HepG2 (cell line): ENCODE data around the gene ZNF831. TPM values are rescaled to one million over a fixed set of nuclear protein-coding genes. Genes with fewer than 3 reads are reported as not detected.

ENCODE experiments used
- ATAC-seq: fragments of 200-7000 bp; cut with Tn5 transposase; 3 replicates; pipeline ENCODE4 v1.9.1; 2020; ENCODE audit warnings: mild to moderate bottlenecking, moderate library complexity
- BruUV-seq: library from RNA; stranded (reverse); fragments of 400-500 nt; replicated peaks from 2 replicates; lab custom pipeline; 2021; lab: Mats Ljungman, UMichigan
- CTCF ChIA-PET: fragments of 300-600 bp; formaldehyde crosslinking; extraction: SDS; loops from one replicate; lab custom pipeline; 2021; ENCODE audit warnings: low total read pairs, inconsistent platforms, low intra/inter-chr PET ratio; lab: Yijun Ruan, JAX
- POLR2A ChIA-PET: fragments of 350-600 bp; sonication (Branson Sonifier 250); formaldehyde crosslinking; loops from one replicate; lab custom pipeline; 2020; ENCODE audit warnings: antibody characterized with exemption, inconsistent platforms; lab: Yijun Ruan, JAX
- DNase-seq: peaks from one replicate; pipeline ENCODE4 v3.0.0-alpha.2; 2015; ENCODE audit warnings: low spot score
- FAIRE-seq: peaks from 3 replicates; lab custom pipeline; 2011; peaks lifted over from hg19 to GRCh38; lab: Jason Lieb, UNC
- H2AFZ ChIP-seq: one replicate; pipeline ENCODE4 v1.6.1; 2011; ENCODE audit warnings: low read length, inconsistent platforms
- H3K27ac ChIP-seq: fragments of 300-600 bp; 3 replicates; pipeline ENCODE4 v1.8.0; 2011; ENCODE audit warnings: mixed run types, mild to moderate bottlenecking, mixed read lengths, low read length, inconsistent platforms; ENCODE audit not compliant: insufficient read depth; ENCODE audit errors: extremely low read length
- H3K27me3 ChIP-seq, 2 experiments: fragments of 200-600 bp in 1 of 2; 2 replicates in 1 of 2; 3 replicates in 1 of 2; pipeline versions ENCODE4 v1.6.0 to v1.8.0; 2011; ENCODE audit warnings: low read length in 2 of 2, mild to moderate bottlenecking in 2 of 2, moderate library complexity in 2 of 2, inconsistent platforms in 1 of 2; ENCODE audit not compliant: insufficient read depth in 2 of 2, control insufficient read depth in 1 of 2
- H3K36me3 ChIP-seq, 2 experiments: fragments of 200-600 bp in 1 of 2; replicated peaks in 1 of 2; 2 replicates in 1 of 2; 3 replicates in 1 of 2; pipeline versions ENCODE4 v1.5.1 to v1.8.0; 2011; ENCODE audit warnings: low read length in 2 of 2, inconsistent platforms in 1 of 2; ENCODE audit not compliant: insufficient read depth in 2 of 2, control insufficient read depth in 1 of 2
- H3K4me1 ChIP-seq: 2 replicates; pipeline ENCODE4 v1.5.1; 2012; ENCODE audit warnings: low read length, inconsistent platforms; ENCODE audit not compliant: insufficient read depth
- H3K4me2 ChIP-seq: 2 replicates; pipeline ENCODE4 v1.6.0; 2011; ENCODE audit warnings: low read depth, low read length, inconsistent platforms
- H3K4me3 ChIP-seq, 3 experiments: fragments of 200-600 bp in 1 of 3; sonication (generic), shearing (Covaris generic) in 1 of 3; replicated peaks in 1 of 3; 2 replicates each; pipeline ENCODE4 v1.5.1; 2011 to 2016; ENCODE audit warnings: low read length in 3 of 3, inconsistent platforms in 2 of 3, low read depth in 2 of 3, mild to moderate bottlenecking in 2 of 3, control low read depth in 1 of 3, mixed read lengths in 1 of 3; ENCODE audit not compliant: insufficient read depth in 1 of 3
- H3K79me2 ChIP-seq: one replicate; pipeline ENCODE4 v1.6.1; 2011; ENCODE audit warnings: low read length, inconsistent platforms; ENCODE audit not compliant: insufficient read depth
- H3K9ac ChIP-seq: 2 replicates; pipeline ENCODE4 v1.6.0; 2011; ENCODE audit warnings: mild to moderate bottlenecking, low read depth, low read length, inconsistent platforms; ENCODE audit not compliant: insufficient read depth
- H3K9me3 ChIP-seq: 2 replicates; pipeline ENCODE4 v1.5.1; 2012; ENCODE audit warnings: mild to moderate bottlenecking, low read length
- H4K20me1 ChIP-seq: 2 replicates; pipeline ENCODE4 v1.6.0; 2011; ENCODE audit warnings: inconsistent platforms, mild to moderate bottlenecking, low read length, moderate library complexity; ENCODE audit not compliant: insufficient read depth
- AGO2 ChIP-seq: fragments of 200-400 bp; formaldehyde crosslinking; optimal IDR thresholded peaks from 2 replicates; pipeline ENCODE3; 2017; ENCODE audit warnings: mild to moderate bottlenecking, low read depth, low read length, moderate library complexity
- ATF5 ChIP-seq: sonication (generic); formaldehyde crosslinking; IDR thresholded peaks from 2 replicates; pipeline ENCODE4 v1.4.0; 2020; ENCODE audit warnings: mild to moderate bottlenecking, low read depth, missing genetic modification reagents
- KDM6A ChIP-seq: IDR thresholded peaks from 2 replicates; pipeline ENCODE4 v1.6.1; 2016; ENCODE audit warnings: low read depth
- NCOA1 ChIP-seq: sonication (generic); formaldehyde crosslinking; IDR thresholded peaks from 2 replicates; pipeline ENCODE4 v1.9.0; 2021; ENCODE audit warnings: missing genetic modification reagents
- NFE2L2 ChIP-seq: fragments of 150-350 bp; IDR thresholded peaks from 2 replicates; pipeline ENCODE4 v1.6.1; 2014; ENCODE audit warnings: low read length
- POLR2A ChIP-seq, 2 experiments: IDR thresholded peaks; 2 replicates each; pipeline ENCODE4 v1.6.1; 2011; ENCODE audit warnings: low read depth in 2 of 2, low read length in 2 of 2, mild to moderate bottlenecking in 1 of 2, moderate library complexity in 1 of 2; ENCODE audit not compliant: insufficient read depth in 1 of 2
- SETDB1 ChIP-seq: sonication (generic); formaldehyde crosslinking; IDR thresholded peaks from 2 replicates; pipeline ENCODE4 v1.5.1; 2020; ENCODE audit warnings: missing genetic modification reagents, mild to moderate bottlenecking, borderline replicate concordance
- SNAPC2 ChIP-seq: sonication (generic); formaldehyde crosslinking; IDR thresholded peaks from 2 replicates; pipeline ENCODE4 v1.8.1; 2022; ENCODE audit warnings: mild to moderate bottlenecking, missing genetic modification reagents
- ZBTB44 ChIP-seq: sonication (generic); formaldehyde crosslinking; IDR thresholded peaks from 2 replicates; pipeline ENCODE4 v1.4.0; 2020; ENCODE audit warnings: missing genetic modification reagents
- ZNF382 ChIP-seq: sonication (generic); formaldehyde crosslinking; IDR thresholded peaks from 2 replicates; pipeline ENCODE4 v1.5.0; 2020; ENCODE audit warnings: missing genetic modification reagents, mild to moderate bottlenecking, borderline replicate concordance
- ZNF432 ChIP-seq: sonication (generic); formaldehyde crosslinking; IDR thresholded peaks from 2 replicates; pipeline ENCODE4 v1.5.0; 2020; ENCODE audit warnings: missing genetic modification reagents, mild to moderate bottlenecking, borderline replicate concordance
- ZNF546 ChIP-seq: sonication (generic); formaldehyde crosslinking; conservative IDR thresholded peaks from 2 replicates; pipeline ENCODE4 v1.8.1; 2023; ENCODE audit warnings: mild to moderate bottlenecking, missing genetic modification reagents
- ZNF709 ChIP-seq: sonication (generic); formaldehyde crosslinking; IDR thresholded peaks from 2 replicates; pipeline ENCODE4 v1.5.0; 2020; ENCODE audit warnings: mild to moderate bottlenecking, missing genetic modification reagents
- ZSCAN21 ChIP-seq: sonication (generic); formaldehyde crosslinking; IDR thresholded peaks from 2 replicates; pipeline ENCODE4 v1.8.0; 2022; ENCODE audit warnings: mild to moderate bottlenecking, missing genetic modification reagents, moderate library complexity, borderline replicate concordance
- WGBS: methylation state at CpG from one replicate; pipeline ENCODE4 v1.1.6; 2017; ENCODE audit warnings: low lambda C conversion rate; 5-methylcytosine and 5-hydroxymethylcytosine counted together
- in situ Hi-C: cut with HindIII; loops from 2 replicates; pipeline ENCODE4 v1.10.0; 2017; ENCODE audit warnings: low pct_unique_long_range_greater_than_20kb; ENCODE audit not compliant: extremely low pct_ligation_motif_present
- intact Hi-C: fragments of 100-400 bp; cut with micrococcal nuclease; formaldehyde crosslinking; loops from one replicate; pipeline ENCODE4 v1.10.0; 2022; ENCODE audit not compliant: unreplicated experiment
- polyA plus RNA-seq, 8 experiments: library from polyadenylated mRNA; depleted of rRNA in 3 of 8; stranded (reverse) in 7 of 8; unstranded in 1 of 8; fragments of >200 nt; fragmentation: Illumina TruSeq in 4 of 8; extraction: Trizol in 4 of 8; gene quantifications; 2 replicates each; pipeline versions ENCODE4 v1.2.1 to v1.2.3, GENCODE V29; 2011 to 2016; ENCODE audit warnings: low read depth in 4 of 8, missing spikeins in 1 of 8, mixed read lengths in 1 of 8; ENCODE audit not compliant: insufficient read depth in 1 of 8
- total RNA-seq, 5 experiments: library from RNA; depleted of rRNA; stranded (reverse); fragments of >200 nt; fragmentation: Illumina TruSeq; extraction: Trizol; gene quantifications; 2 replicates each; pipeline ENCODE4 v1.2.3, GENCODE V29; 2016; ENCODE audit warnings: low read depth in 1 of 5
- TF ChIP-seq, protein P1 (sequence below): sonication (generic); formaldehyde crosslinking; IDR thresholded peaks from 2 replicates; pipeline ENCODE4 v1.5.0; 2020; ENCODE audit warnings: mild to moderate bottlenecking, missing genetic modification reagents
- TF ChIP-seq, protein P2 (sequence below): IDR thresholded peaks from 2 replicates; pipeline ENCODE4 v1.6.1; 2016; ENCODE audit warnings: mild to moderate bottlenecking
- TF ChIP-seq, protein P3 (sequence below): sonication (generic); formaldehyde crosslinking; conservative IDR thresholded peaks from 2 replicates; pipeline ENCODE4 v1.8.1; 2023; ENCODE audit warnings: missing genetic modification reagents

ZNF831 gene
- total and polyA plus RNA-seq, 2 of the 13 experiments (the other 11 are each of a cell fraction or from before 2014, with no cell fraction given), result not detected

- in situ Hi-C loops (no loop called here), intact Hi-C loops (no loop called here)
- H3K9me3 ChIP-seq, result no peaks in the 10 kb centered on the region
- no peak overlapping the region for H3K4me2 ChIP-seq
- no peak overlapping the region for H3K4me3 ChIP-seq
- H3K36me3 ChIP-seq, result no peaks in the 10 kb centered on the region
- ChIA-PET CTCF (no interaction called here), POLR2A (no interaction called here)
- WGBS, result 6% methylated on average over 4 of the region's 4 CpGs
- H3K27me3 ChIP-seq, result peaks cover 1 to 50% of the 10 kb centered on the region in 2 experiments; a peak in 4 of 5 replicates
- DNase-seq (no peak), FAIRE-seq (no peak), ATAC-seq (no peak)
- H2AFZ ChIP-seq, result no peak overlapping the region
- no peak overlapping the region for H3K9ac ChIP-seq
- BruUV-seq, result no TSS peak
- H3K79me2 ChIP-seq, result no peaks in the 10 kb centered on the region
- H4K20me1 ChIP-seq, result no peaks in the 10 kb centered on the region
- no peaks in the 10 kb centered on the region for H3K4me1 ChIP-seq
- H3K27ac ChIP-seq, result no peak overlapping the region
- TF ChIP-seq SETDB1 (CRISPR knock-in tag), result no peak
- TF ChIP-seq ATF5 (CRISPR knock-in tag), result no peak
- TF ChIP-seq AGO2, result no peak
- TF ChIP-seq ZNF382, result no peak
- TF ChIP-seq ZBTB44 (CRISPR knock-in tag), result no peak
- TF ChIP-seq, protein P1, sequence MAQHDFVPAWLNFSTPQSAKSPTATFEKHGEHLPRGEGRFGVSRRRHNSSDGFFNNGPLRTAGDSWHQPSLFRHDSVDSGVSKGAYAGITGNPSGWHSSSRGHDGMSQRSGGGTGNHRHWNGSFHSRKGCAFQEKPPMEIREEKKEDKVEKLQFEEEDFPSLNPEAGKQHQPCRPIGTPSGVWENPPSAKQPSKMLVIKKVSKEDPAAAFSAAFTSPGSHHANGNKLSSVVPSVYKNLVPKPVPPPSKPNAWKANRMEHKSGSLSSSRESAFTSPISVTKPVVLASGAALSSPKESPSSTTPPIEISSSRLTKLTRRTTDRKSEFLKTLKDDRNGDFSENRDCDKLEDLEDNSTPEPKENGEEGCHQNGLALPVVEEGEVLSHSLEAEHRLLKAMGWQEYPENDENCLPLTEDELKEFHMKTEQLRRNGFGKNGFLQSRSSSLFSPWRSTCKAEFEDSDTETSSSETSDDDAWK (CRISPR knock-in tag), result no peak
- no peak for TF ChIP-seq ZNF709 (CRISPR knock-in tag)
- TF ChIP-seq SNAPC2 (CRISPR knock-in tag), result no peak
- TF ChIP-seq, protein P2, sequence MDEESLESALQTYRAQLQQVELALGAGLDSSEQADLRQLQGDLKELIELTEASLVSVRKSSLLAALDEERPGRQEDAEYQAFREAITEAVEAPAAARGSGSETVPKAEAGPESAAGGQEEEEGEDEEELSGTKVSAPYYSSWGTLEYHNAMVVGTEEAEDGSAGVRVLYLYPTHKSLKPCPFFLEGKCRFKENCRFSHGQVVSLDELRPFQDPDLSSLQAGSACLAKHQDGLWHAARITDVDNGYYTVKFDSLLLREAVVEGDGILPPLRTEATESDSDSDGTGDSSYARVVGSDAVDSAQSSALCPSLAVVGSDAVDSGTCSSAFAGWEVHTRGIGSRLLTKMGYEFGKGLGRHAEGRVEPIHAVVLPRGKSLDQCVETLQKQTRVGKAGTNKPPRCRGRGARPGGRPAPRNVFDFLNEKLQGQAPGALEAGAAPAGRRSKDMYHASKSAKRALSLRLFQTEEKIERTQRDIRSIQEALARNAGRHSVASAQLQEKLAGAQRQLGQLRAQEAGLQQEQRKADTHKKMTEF, result no peak
- no peak for TF ChIP-seq POLR2A (IDR thresholded peaks at IDR 0.05; ENCODE audit: insufficient read depth in 1 of 2, low read depth in 2 of 2, low read length in 2 of 2)
- no peak for TF ChIP-seq ZSCAN21 (CRISPR knock-in tag)
- no peak for TF ChIP-seq NFE2L2
- TF ChIP-seq NCOA1, result no peak
- TF ChIP-seq KDM6A, result no peak
- TF ChIP-seq, protein P3, sequence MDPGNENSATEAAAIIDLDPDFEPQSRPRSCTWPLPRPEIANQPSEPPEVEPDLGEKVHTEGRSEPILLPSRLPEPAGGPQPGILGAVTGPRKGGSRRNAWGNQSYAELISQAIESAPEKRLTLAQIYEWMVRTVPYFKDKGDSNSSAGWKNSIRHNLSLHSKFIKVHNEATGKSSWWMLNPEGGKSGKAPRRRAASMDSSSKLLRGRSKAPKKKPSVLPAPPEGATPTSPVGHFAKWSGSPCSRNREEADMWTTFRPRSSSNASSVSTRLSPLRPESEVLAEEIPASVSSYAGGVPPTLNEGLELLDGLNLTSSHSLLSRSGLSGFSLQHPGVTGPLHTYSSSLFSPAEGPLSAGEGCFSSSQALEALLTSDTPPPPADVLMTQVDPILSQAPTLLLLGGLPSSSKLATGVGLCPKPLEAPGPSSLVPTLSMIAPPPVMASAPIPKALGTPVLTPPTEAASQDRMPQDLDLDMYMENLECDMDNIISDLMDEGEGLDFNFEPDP (CRISPR knock-in tag), result no peak
- TF ChIP-seq ZNF432 (CRISPR knock-in tag), result no peak
- TF ChIP-seq ZNF546 (CRISPR knock-in tag), result no peak
These were observed 105.9 kb downstream of the ZNF831 start for GRCh38 chr20:59269411-59270025.
